H9 (cell line): Measurements from ENCODE around the gene MSI2. TPM values are rescaled to one million over a fixed set of nuclear protein-coding genes. Genes with fewer than 3 reads are reported as not detected.

Source experiments
- DNase-seq: peaks from one replicate; pipeline ENCODE4 v3.0.0-alpha.2; 2017
- H2AFZ ChIP-seq: one replicate; pipeline ENCODE4 v1.6.1; 2013; ENCODE audit warnings: mild to moderate bottlenecking, low read length, control low read depth, moderate library complexity
- H2AK5ac ChIP-seq: 2 replicates; pipeline ENCODE4 v1.6.1; 2013; ENCODE audit warnings: low read length, control low read depth, mixed read lengths; ENCODE audit not compliant: insufficient read length
- H2BK120ac ChIP-seq: one replicate; pipeline ENCODE4 v1.6.1; 2013; ENCODE audit warnings: low read depth, mild to moderate bottlenecking, low read length, control low read depth, inconsistent platforms; ENCODE audit not compliant: poor library complexity, severe bottlenecking
- H2BK12ac ChIP-seq: 2 replicates; pipeline ENCODE4 v1.6.1; 2013; ENCODE audit warnings: low read length, control low read depth, mixed read lengths, low read depth; ENCODE audit not compliant: insufficient read length
- H2BK15ac ChIP-seq: 2 replicates; pipeline ENCODE4 v1.6.1; 2013; ENCODE audit warnings: low read depth, low read length, control low read depth
- H2BK20ac ChIP-seq: one replicate; pipeline ENCODE4 v1.6.1; 2013; ENCODE audit warnings: low read depth, mild to moderate bottlenecking, low read length, control low read depth, inconsistent platforms; ENCODE audit not compliant: poor library complexity, severe bottlenecking
- H2BK5ac ChIP-seq: 2 replicates; pipeline ENCODE4 v1.6.1; 2013; ENCODE audit warnings: low read length, control low read depth, mixed read lengths; ENCODE audit not compliant: insufficient read length
- H3K14ac ChIP-seq: 2 replicates; pipeline ENCODE4 v1.6.1; 2013; ENCODE audit warnings: low read length, control low read depth; ENCODE audit not compliant: insufficient read depth
- H3K18ac ChIP-seq: 2 replicates; pipeline ENCODE4 v1.6.1; 2013; ENCODE audit warnings: low read depth, mild to moderate bottlenecking, mixed read lengths, low read length, control low read depth; ENCODE audit not compliant: insufficient read length
- H3K23ac ChIP-seq: 2 replicates; pipeline ENCODE4 v1.6.1; 2013; ENCODE audit warnings: low read length, control low read depth, mixed read lengths, low read depth; ENCODE audit not compliant: insufficient read length
- H3K23me2 ChIP-seq: 2 replicates; pipeline ENCODE4 v1.6.1; 2013; ENCODE audit warnings: low read depth, mild to moderate bottlenecking, mixed read lengths, low read length, control low read depth; ENCODE audit not compliant: insufficient read length, poor library complexity, severe bottlenecking
- H3K27ac ChIP-seq: 2 replicates; pipeline ENCODE4 v1.5.1; 2013; ENCODE audit warnings: low read length, control low read depth, mixed read lengths, low read depth; ENCODE audit not compliant: insufficient read length
- H3K27me3 ChIP-seq: 2 replicates; pipeline ENCODE4 v1.6.1; 2013; ENCODE audit warnings: low read length, control low read depth, inconsistent platforms; ENCODE audit not compliant: insufficient read depth
- H3K4ac ChIP-seq: 2 replicates; pipeline ENCODE4 v1.6.1; 2013; ENCODE audit warnings: low read depth, mild to moderate bottlenecking, control low read depth, inconsistent platforms, low read length, moderate library complexity
- H3K4me1 ChIP-seq: 2 replicates; pipeline ENCODE4 v1.6.1; 2013; ENCODE audit warnings: low read length, control low read depth, inconsistent platforms; ENCODE audit not compliant: insufficient read depth
- H3K4me2 ChIP-seq: 2 replicates; pipeline ENCODE4 v1.6.1; 2013; ENCODE audit warnings: low read length, control low read depth, mixed read lengths; ENCODE audit not compliant: insufficient read length, insufficient read depth
- H3K56ac ChIP-seq: 2 replicates; pipeline ENCODE4 v1.6.1; 2013; ENCODE audit warnings: low read depth, mild to moderate bottlenecking, mixed read lengths, low read length, control low read depth; ENCODE audit not compliant: insufficient read length
- H3K79me1 ChIP-seq: 2 replicates; pipeline ENCODE4 v1.6.1; 2013; ENCODE audit warnings: low read depth, mild to moderate bottlenecking, moderate library complexity, low read length, control low read depth, inconsistent platforms; ENCODE audit not compliant: insufficient read depth, poor library complexity, severe bottlenecking
- H3K79me2 ChIP-seq: 2 replicates; pipeline ENCODE4 v1.6.1; 2013; ENCODE audit warnings: low read length, control low read depth, inconsistent platforms; ENCODE audit not compliant: insufficient read depth
- H3K9ac ChIP-seq: 2 replicates; pipeline ENCODE4 v1.6.1; 2013; ENCODE audit warnings: low read length, control low read depth, mixed read lengths; ENCODE audit not compliant: insufficient read length; ENCODE audit errors: extremely low read depth
- H3K9me3 ChIP-seq: one replicate; pipeline ENCODE4 v1.6.1; 2013; ENCODE audit warnings: low read depth, low read length, inconsistent platforms; ENCODE audit not compliant: control insufficient read depth
- H3T11ph ChIP-seq: one replicate; pipeline ENCODE4 v1.6.1; 2013; ENCODE audit warnings: mild to moderate bottlenecking, low read length, control low read depth, inconsistent platforms
- H4K20me1 ChIP-seq: one replicate; pipeline ENCODE4 v1.6.1; 2013; ENCODE audit not compliant: control insufficient read depth, insufficient read length, insufficient read depth
- H4K5ac ChIP-seq: 2 replicates; pipeline ENCODE4 v1.6.1; 2013; ENCODE audit warnings: low read depth, mild to moderate bottlenecking, mixed read lengths, low read length, control low read depth; ENCODE audit not compliant: insufficient read length
- H4K8ac ChIP-seq: replicated peaks from 2 replicates; pipeline ENCODE4 v1.6.1; 2013; ENCODE audit warnings: low read length, control low read depth, mixed read lengths, low read depth; ENCODE audit not compliant: insufficient read length
- H4K91ac ChIP-seq: 2 replicates; pipeline ENCODE4 v1.6.1; 2013; ENCODE audit warnings: low read depth, mild to moderate bottlenecking, moderate library complexity, mixed read lengths, low read length, control low read depth; ENCODE audit not compliant: insufficient read length
- H3K27ac Mint-ChIP-seq, 3 experiments: 2 replicates in 2 of 3; 3 replicates in 1 of 3; pipeline ENCODE4 v1.8.0; 2020 to 2021; ENCODE audit warnings: mixed read lengths in 3 of 3, mild to moderate bottlenecking in 1 of 3, moderate library complexity in 1 of 3
- H3K27me3 Mint-ChIP-seq: 2 replicates; pipeline ENCODE4 v1.8.0; 2021; ENCODE audit warnings: low read depth, mild to moderate bottlenecking, moderate library complexity, mixed read lengths
- H3K36me3 Mint-ChIP-seq, 3 experiments: 2 replicates in 2 of 3; 3 replicates in 1 of 3; pipeline ENCODE4 v1.8.0; 2020 to 2021; ENCODE audit warnings: low read depth in 3 of 3, mixed read lengths in 3 of 3; ENCODE audit not compliant: insufficient read depth in 1 of 3
- H3K4me1 Mint-ChIP-seq, 2 experiments: 2 replicates each; pipeline ENCODE4 v1.8.0; 2020; ENCODE audit warnings: mixed read lengths in 2 of 2
- H3K4me3 Mint-ChIP-seq, 2 experiments: 2 replicates in 1 of 2; 3 replicates in 1 of 2; pipeline ENCODE4 v1.8.0; 2020 to 2021; ENCODE audit warnings: mild to moderate bottlenecking in 2 of 2, mixed read lengths in 2 of 2, moderate library complexity in 1 of 2
- H3K9me3 Mint-ChIP-seq, 2 experiments: 2 replicates in 1 of 2; 3 replicates in 1 of 2; pipeline ENCODE4 v1.8.0; 2020; ENCODE audit warnings: mild to moderate bottlenecking in 2 of 2, mixed read lengths in 2 of 2, moderate library complexity in 1 of 2
- WGBS: extraction: QIAGEN DNeasy Blood & Tissue Kit; methylation state at CpG from one replicate; pipeline ENCODE4 v1.1.7; 2013; ENCODE audit warnings: missing lambda C conversion rate, low lambda C conversion rate, mixed read lengths; ENCODE audit not compliant: insufficient read length; ENCODE audit errors: extremely low coverage; 5-methylcytosine and 5-hydroxymethylcytosine counted together
- total RNA-seq: library from RNA; stranded (reverse); gene quantifications from 2 replicates; pipeline ENCODE4 v1.2.1, GENCODE V29; 2021
- TF ChIP-seq, protein P1 (sequence below): fragments of 200-600 bp; sonication (generic); conservative IDR thresholded peaks from 3 replicates; pipeline ENCODE4 v1.8.0; 2021; ENCODE audit warnings: antibody characterized with exemption, mild to moderate bottlenecking

The MSI2 gene
- total RNA-seq, 1 experiment from 2014 or later = 98.5 TPM

- H3K4me2 ChIP-seq = no peak overlapping the region
- no peak overlapping the region for H2BK20ac ChIP-seq
- no peak overlapping the region for H3K27ac ChIP-seq
- TF ChIP-seq, protein P1, sequence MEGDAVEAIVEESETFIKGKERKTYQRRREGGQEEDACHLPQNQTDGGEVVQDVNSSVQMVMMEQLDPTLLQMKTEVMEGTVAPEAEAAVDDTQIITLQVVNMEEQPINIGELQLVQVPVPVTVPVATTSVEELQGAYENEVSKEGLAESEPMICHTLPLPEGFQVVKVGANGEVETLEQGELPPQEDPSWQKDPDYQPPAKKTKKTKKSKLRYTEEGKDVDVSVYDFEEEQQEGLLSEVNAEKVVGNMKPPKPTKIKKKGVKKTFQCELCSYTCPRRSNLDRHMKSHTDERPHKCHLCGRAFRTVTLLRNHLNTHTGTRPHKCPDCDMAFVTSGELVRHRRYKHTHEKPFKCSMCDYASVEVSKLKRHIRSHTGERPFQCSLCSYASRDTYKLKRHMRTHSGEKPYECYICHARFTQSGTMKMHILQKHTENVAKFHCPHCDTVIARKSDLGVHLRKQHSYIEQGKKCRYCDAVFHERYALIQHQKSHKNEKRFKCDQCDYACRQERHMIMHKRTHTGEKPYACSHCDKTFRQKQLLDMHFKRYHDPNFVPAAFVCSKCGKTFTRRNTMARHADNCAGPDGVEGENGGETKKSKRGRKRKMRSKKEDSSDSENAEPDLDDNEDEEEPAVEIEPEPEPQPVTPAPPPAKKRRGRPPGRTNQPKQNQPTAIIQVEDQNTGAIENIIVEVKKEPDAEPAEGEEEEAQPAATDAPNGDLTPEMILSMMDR = no peak
- H4K5ac ChIP-seq = no peak overlapping the region
- H3K56ac ChIP-seq = no peak overlapping the region
- no peaks in the 10 kb centered on the region for H3K79me1 ChIP-seq
- H3K9me3 ChIP-seq = no peaks in the 10 kb centered on the region
- no peak overlapping the region for H3T11ph ChIP-seq
- H3K18ac ChIP-seq = no peak overlapping the region
- H3K23me2 ChIP-seq = no peaks in the 10 kb centered on the region
- H4K20me1 ChIP-seq = no peaks in the 10 kb centered on the region
- H3K4ac ChIP-seq = no peak overlapping the region
- no peak overlapping the region for H2AK5ac ChIP-seq
- H3K9me3 Mint-ChIP-seq = no peaks in the 10 kb centered on the region
- H3K14ac ChIP-seq = no peak overlapping the region
- H4K8ac ChIP-seq = no peak overlapping the region
- H3K36me3 Mint-ChIP-seq = no peaks in the 10 kb centered on the region
- no peak for DNase-seq
- no CpG with 5 or more reads among the region's 1 CpG for WGBS
- H2BK15ac ChIP-seq = no peak overlapping the region
- no peaks in the 10 kb centered on the region for H3K79me2 ChIP-seq
- H3K4me3 Mint-ChIP-seq = no peak overlapping the region
- no peak overlapping the region for H2BK5ac ChIP-seq
- no peak overlapping the region for H3K9ac ChIP-seq
- H2BK12ac ChIP-seq = no peak overlapping the region
- H3K27ac Mint-ChIP-seq = no peak overlapping the region
- no peak overlapping the region for H2BK120ac ChIP-seq
- H2AFZ ChIP-seq = no peak overlapping the region
- H4K91ac ChIP-seq = no peak overlapping the region
- H3K27me3 ChIP-seq = no peaks in the 10 kb centered on the region; the same call in 1 of the 2 replicates
- H3K23ac ChIP-seq = no peak overlapping the region
- H3K4me1 ChIP-seq = no peaks in the 10 kb centered on the region
- no peaks in the 10 kb centered on the region for H3K4me1 Mint-ChIP-seq
- H3K27me3 Mint-ChIP-seq = peaks cover 71% of the 10 kb centered on the region
These were observed 459.7 kb downstream of the MSI2 start for GRCh38 chr17:57715981-57716380.
